Gastrocnemius medialis (tissue), 4 donors: ENCODE measurements around the gene NKD2. TPM values are rescaled to one million over a fixed set of nuclear protein-coding genes. Genes with fewer than 3 reads are reported as not detected.

Experiments
- ATAC-seq, 2 donors: fragments of 150-250 bp; one replicate each; pipeline ENCODE4 v1.9.1; 2016
- DNase-seq, 2 donors: peaks; one replicate each; pipeline ENCODE4 v3.0.0-alpha.2; 2019
- H3K27ac ChIP-seq, 4 donors: fragments of 200-600 bp; sonication (generic); 1 replicate in 1 of 4; 2 replicates in 3 of 4; pipeline ENCODE4 v1.5.1; 2016 to 2018; ENCODE audit warnings: mild to moderate bottlenecking in 2 of 4, moderate library complexity in 1 of 4
- H3K27me3 ChIP-seq, 3 donors: fragments of 200-600 bp; sonication (generic) in 2 of 3; 1 replicate in 1 of 3; 2 replicates in 2 of 3; pipeline versions ENCODE4 v1.5.1 to v1.6.0; 2016 to 2019; ENCODE audit warnings: mild to moderate bottlenecking in 1 of 3, moderate library complexity in 1 of 3
- H3K36me3 ChIP-seq, 2 donors: fragments of 200-600 bp; sonication (generic) in 1 of 2; one replicate each; pipeline ENCODE4 v1.5.1; 2017 to 2018
- H3K4me1 ChIP-seq, 2 donors: fragments of 200-600 bp; sonication (generic) in 1 of 2; one replicate each; pipeline ENCODE4 v1.5.1; 2016 to 2017; ENCODE audit warnings: mild to moderate bottlenecking in 2 of 2
- H3K4me3 ChIP-seq, 4 donors: fragments of 200-600 bp; sonication (generic) in 3 of 4; 1 replicate in 1 of 4; 2 replicates in 3 of 4; pipeline ENCODE4 v1.5.1; 2016 to 2019; ENCODE audit warnings: mild to moderate bottlenecking in 2 of 4
- H3K9me3 ChIP-seq, 3 donors: fragments of 200-600 bp; sonication (generic) in 2 of 3; 1 replicate in 1 of 3; 2 replicates in 2 of 3; pipeline ENCODE4 v1.5.1; 2016 to 2019
- CTCF ChIP-seq, 5 experiments: fragments of 450-650 bp in 3 of 5; fragments of 200-600 bp in 2 of 5; sonication (generic) in 2 of 5; IDR thresholded peaks in 4 of 5; conservative IDR thresholded peaks in 1 of 5; 1 replicate in 4 of 5; 2 replicates in 1 of 5; pipeline ENCODE4 v1.5.1; 2016 to 2019; ENCODE audit warnings: antibody characterized with exemption in 5 of 5, mild to moderate bottlenecking in 3 of 5, moderate library complexity in 3 of 5
- POLR2A ChIP-seq, 2 donors: fragments of 450-650 bp; IDR thresholded peaks; one replicate each; pipeline ENCODE4 v1.6.1; 2017; ENCODE audit warnings: antibody characterized with exemption in 2 of 2, mild to moderate bottlenecking in 2 of 2, moderate library complexity in 2 of 2
- in situ Hi-C, 4 donors: fragments of 200-750 bp; cut with MboI; loops; one replicate each; pipeline versions ENCODE4 v1.15.0 to v1.8.0; 2017; ENCODE audit warnings: low sequenced_read_pairs in 4 of 4
- intact Hi-C: fragments of 100-400 bp; cut with DNase I; formaldehyde crosslinking; loops from one replicate; pipeline ENCODE4 v1.15.1; 2023; ENCODE audit warnings: low total_unique reads
- total RNA-seq, 4 donors: library from RNA; depleted of rRNA; stranded (reverse); fragments of >200 nt; gene quantifications; one replicate each; pipeline versions ENCODE4 v1.1.0 to v1.2.3, GENCODE V29; 2016

NKD2 gene
- total RNA-seq, 4 donors from 2014 or later: not detected

DNA sequence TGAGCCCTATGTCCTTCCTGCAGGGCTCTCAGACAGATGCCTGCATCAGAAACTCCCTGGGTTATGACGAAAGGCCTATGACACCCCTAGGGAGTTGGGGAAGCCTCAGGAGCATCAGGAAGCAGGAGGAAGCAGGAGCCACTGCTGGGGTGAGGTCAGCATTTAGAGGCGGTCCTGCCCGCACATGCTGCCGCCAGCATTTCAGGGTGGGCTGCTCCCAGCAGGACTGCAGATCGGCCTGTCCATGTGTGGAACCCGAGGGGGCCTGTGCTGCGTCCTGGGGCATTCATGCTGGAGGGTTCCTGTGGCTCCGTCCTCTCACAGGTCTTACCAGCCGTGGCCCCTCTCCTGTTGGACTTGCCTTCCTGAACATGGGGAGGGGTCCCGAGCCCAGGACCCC, 6.9 kb downstream of the NKD2 start:
- no peaks in the 10 kb centered on the region for H3K4me1 ChIP-seq
- intact Hi-C loops (no loop called here), in situ Hi-C loops (loop anchor here in 1 of 4 donors (25.0 kb wide), 1 partner anchor 122 kb away; no protein-coding TSS in a partner anchor)
- H3K27me3 ChIP-seq: peaks cover 0 to 7% (median 4%) of the 10 kb centered on the region in 3 donors
- ATAC-seq (no peak), DNase-seq (no peak)
- no peak overlapping the region for H3K4me3 ChIP-seq
- H3K27ac ChIP-seq: no peak overlapping the region
- TF ChIP-seq CTCF (IDR thresholded peaks at IDR 0.05 in 4 of 5, conservative IDR thresholded peaks at IDR 0.05 in 1 of 5) (no peak), POLR2A (IDR thresholded peaks at IDR 0.05) (no peak)
- H3K36me3 ChIP-seq: no peaks in the 10 kb centered on the region
- H3K9me3 ChIP-seq: no peaks in the 10 kb centered on the region

DNA sequence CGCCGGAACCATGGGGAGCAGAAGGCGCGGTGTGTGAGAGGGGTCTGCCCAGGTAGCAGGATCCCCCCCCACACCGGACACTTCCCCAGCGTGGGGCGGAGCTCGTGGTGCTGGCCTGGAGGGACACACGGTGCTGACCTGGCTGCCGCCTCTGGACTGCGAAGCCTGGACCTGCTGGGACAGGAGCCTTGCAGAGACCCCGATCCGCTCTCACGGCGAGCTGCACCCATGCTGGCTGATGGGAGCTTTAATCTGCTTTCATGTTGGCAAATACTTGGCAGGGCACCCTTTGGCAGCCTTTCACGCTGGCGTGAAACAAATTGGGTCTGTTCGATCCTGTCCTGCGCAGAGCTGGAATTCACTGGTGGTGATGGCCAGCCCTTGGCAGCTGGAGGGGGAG, 7.4 kb downstream of the NKD2 start:
- no peak for ATAC-seq
- Histone ChIP-seq H3K36me3 (no peaks in the 10 kb centered on the region), H3K27me3 (peaks cover 0 to 1% (median 0%) of the 10 kb centered on the region in 3 donors), H3K9me3 (no peaks in the 10 kb centered on the region), H3K27ac (no peak overlapping the region), H3K4me1 (no peaks in the 10 kb centered on the region), H3K4me3 (no peak overlapping the region)
- intact Hi-C loops (no loop called here), in situ Hi-C loops (loop anchor here in 1 of 4 donors (25.0 kb wide), 1 partner anchor 121 kb away; no protein-coding TSS in a partner anchor)
- DNase-seq: no peak
- TF ChIP-seq CTCF (IDR thresholded peaks at IDR 0.05 in 4 of 5, conservative IDR thresholded peaks at IDR 0.05 in 1 of 5) (no peak), POLR2A (IDR thresholded peaks at IDR 0.05) (no peak)

- no peaks in the 10 kb centered on the region for H3K4me1 ChIP-seq
- H3K4me3 ChIP-seq: no peak overlapping the region
- no peaks in the 10 kb centered on the region for H3K36me3 ChIP-seq
- DNase-seq (no peak), ATAC-seq (no peak)
- no peaks in the 10 kb centered on the region for H3K27me3 ChIP-seq
- H3K27ac ChIP-seq: no peak overlapping the region
- no peaks in the 10 kb centered on the region for H3K9me3 ChIP-seq
- intact Hi-C loops (no loop called here), in situ Hi-C loops (loop anchor here in 1 of 4 donors (25.0 kb wide), 1 partner anchor 121 kb away; no protein-coding TSS in a partner anchor)
- TF ChIP-seq POLR2A (IDR thresholded peaks at IDR 0.05) (no peak), CTCF (IDR thresholded peaks at IDR 0.05 in 4 of 5, conservative IDR thresholded peaks at IDR 0.05 in 1 of 5) (no peak)
These were observed 7.9 kb downstream of the NKD2 start for GRCh38 chr5:1016476-1016875.

GRCh38 chr5:1017056-1017455, 8.5 kb downstream of the NKD2 start:
- in situ Hi-C loops (loop anchor here in 1 of 4 donors (25.0 kb wide), 1 partner anchor 120 kb away; no protein-coding TSS in a partner anchor), intact Hi-C loops (no loop called here)
- Histone ChIP-seq H3K4me1 (no peaks in the 10 kb centered on the region), H3K36me3 (no peaks in the 10 kb centered on the region), H3K27me3 (no peaks in the 10 kb centered on the region), H3K9me3 (no peaks in the 10 kb centered on the region), H3K27ac (no peak overlapping the region), H3K4me3 (no peak overlapping the region)
- ATAC-seq: no peak
- TF ChIP-seq POLR2A (IDR thresholded peaks at IDR 0.05) (no peak), CTCF (IDR thresholded peaks at IDR 0.05 in 4 of 5, conservative IDR thresholded peaks at IDR 0.05 in 1 of 5) (no peak)
- no peak for DNase-seq
